ENCODE data around the gene EXO5. TPM values are rescaled to one million over a fixed set of nuclear protein-coding genes. Genes with fewer than 3 reads are reported as not detected.

Gene EXO5
- total and polyA plus RNA-seq, 2 of the 13 experiments (the other 11 are each of a cell fraction or from before 2014, with no cell fraction given), result 9.9 to 20.5 TPM

- TF ChIP-seq GABPA (IDR thresholded peaks at IDR 0.05; ENCODE audit: low read depth, low read length) (no peak), GABPA (CRISPR knock-in tag; IDR thresholded peaks at IDR 0.05; ENCODE audit: low read depth) (no peak), EP300 (IDR thresholded peaks at IDR 0.05; ENCODE audit: low read depth in 2 of 2, low read length in 2 of 2) (peak in 1 of 2 experiments; percentile 88; a peak in 2 of 4 replicates), EP300 (CRISPR knock-in tag; IDR thresholded peaks at IDR 0.05; ENCODE audit: borderline replicate concordance) (peak; percentile 74; the same call in 1 of the 2 replicates), ZSCAN29 (CRISPR knock-in tag; conservative IDR thresholded peaks at IDR 0.05) (no peak), ZNF235 (CRISPR knock-in tag; IDR thresholded peaks at IDR 0.05; ENCODE audit: borderline replicate concordance) (no peak), ZUFSP (CRISPR knock-in tag; IDR thresholded peaks at IDR 0.05; ENCODE audit: borderline replicate concordance) (no peak), MIXL1 (CRISPR knock-in tag; IDR thresholded peaks at IDR 0.05) (peak; percentile 81), SSRP1 (CRISPR knock-in tag; IDR thresholded peaks at IDR 0.05) (no peak), ZNF800 (CRISPR knock-in tag; IDR thresholded peaks at IDR 0.05) (no peak), ZBTB40 (IDR thresholded peaks at IDR 0.05) (no peak), ZBTB40 (CRISPR knock-in tag; IDR thresholded peaks at IDR 0.05) (no peak), FOXO1 (CRISPR knock-in tag; IDR thresholded peaks at IDR 0.05) (peak; percentile 96), ZNF510 (CRISPR knock-in tag; IDR thresholded peaks at IDR 0.05; ENCODE audit: low read depth) (no peak), U2AF2 (IDR thresholded peaks at IDR 0.05; ENCODE audit: low read depth, low read length) (no peak), SP5 (CRISPR knock-in tag; IDR thresholded peaks at IDR 0.05; ENCODE audit: borderline replicate concordance, low read depth) (no peak), HOXD1 (CRISPR knock-in tag; IDR thresholded peaks at IDR 0.05) (no peak), ONECUT2 (CRISPR knock-in tag; IDR thresholded peaks at IDR 0.05) (no peak), KLF12 (CRISPR knock-in tag; IDR thresholded peaks at IDR 0.05; ENCODE audit: borderline replicate concordance) (no peak), TCF7 (IDR thresholded peaks at IDR 0.05; ENCODE audit: low read depth) (0 out of 2 replicates have a peak, but pooled peaks have one; percentile 62), RBFOX2 (IDR thresholded peaks at IDR 0.05; ENCODE audit: low read depth, low read length) (no peak)
These were observed 27.2 kb downstream of the EXO5 start (continued) for GRCh38 chr1:40535732-40536131.
